AG09309 (cell line): Measurements from ENCODE around the gene LRRIQ1.

Experiments
- DNase-seq: peaks from one replicate; pipeline ENCODE4 v3.0.0-alpha.2; 2010; ENCODE audit warnings: low read depth
- H3K4me3 ChIP-seq: 2 replicates; pipeline ENCODE4 v1.5.1; 2011; ENCODE audit warnings: mild to moderate bottlenecking, low read depth, low read length, moderate library complexity; ENCODE audit not compliant: control insufficient read depth
- CTCF ChIP-seq: IDR thresholded peaks from 2 replicates; pipeline ENCODE4 v1.5.1; 2011; ENCODE audit warnings: mild to moderate bottlenecking, low read depth, low read length, inconsistent platforms; ENCODE audit not compliant: insufficient read depth, control insufficient read depth; ENCODE audit errors: missing control alignments

The LRRIQ1 gene

DNA sequence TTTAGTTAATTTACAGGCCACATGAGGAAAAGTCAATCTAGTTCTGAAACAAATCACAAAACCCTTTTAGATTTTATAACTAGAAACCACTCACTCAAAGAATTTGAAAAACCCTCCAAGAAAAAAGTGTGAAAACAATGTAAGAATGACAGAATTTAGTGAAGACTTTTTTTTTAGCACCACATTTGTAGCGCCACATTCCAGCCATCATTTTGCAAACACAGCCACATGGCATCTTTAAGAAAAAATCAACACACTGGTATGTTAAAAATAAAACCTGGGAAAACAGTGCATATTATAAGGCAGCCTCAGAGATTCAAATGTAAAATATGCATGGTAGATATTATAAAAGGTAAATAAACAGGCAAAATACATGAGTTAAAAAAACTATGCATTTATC lies 221.5 kb downstream of the LRRIQ1 start:
- DNase-seq = no peak
- no peak overlapping the region for H3K4me3 ChIP-seq
- no peak for TF ChIP-seq CTCF

DNA sequence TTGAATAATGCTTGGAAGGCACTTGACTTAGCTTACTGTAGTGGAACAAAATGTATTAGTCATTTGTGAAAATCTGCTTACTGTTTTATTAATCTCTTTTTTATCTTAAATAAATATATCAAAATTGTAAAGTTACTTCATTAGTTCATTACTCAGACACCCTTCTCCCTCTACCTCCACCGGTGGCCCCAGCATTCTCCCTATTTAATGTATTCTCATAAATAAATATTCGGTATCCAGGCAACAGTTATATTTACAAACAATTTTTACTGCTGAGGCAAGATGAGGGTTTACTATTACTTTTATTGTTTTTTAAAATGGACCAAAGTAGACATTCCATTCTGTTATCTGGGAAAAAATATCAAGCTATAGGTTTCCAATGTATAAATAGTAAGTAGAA lies 224.3 kb downstream of the LRRIQ1 start:
- no peak for TF ChIP-seq CTCF
- no peak for DNase-seq
- H3K4me3 ChIP-seq = no peak overlapping the region

- TF ChIP-seq CTCF = no peak
- no peak overlapping the region for H3K4me3 ChIP-seq
- no peak for DNase-seq
Observed at GRCh38 chr12:85260896-85261295, 224.7 kb downstream of the LRRIQ1 start.

DNA sequence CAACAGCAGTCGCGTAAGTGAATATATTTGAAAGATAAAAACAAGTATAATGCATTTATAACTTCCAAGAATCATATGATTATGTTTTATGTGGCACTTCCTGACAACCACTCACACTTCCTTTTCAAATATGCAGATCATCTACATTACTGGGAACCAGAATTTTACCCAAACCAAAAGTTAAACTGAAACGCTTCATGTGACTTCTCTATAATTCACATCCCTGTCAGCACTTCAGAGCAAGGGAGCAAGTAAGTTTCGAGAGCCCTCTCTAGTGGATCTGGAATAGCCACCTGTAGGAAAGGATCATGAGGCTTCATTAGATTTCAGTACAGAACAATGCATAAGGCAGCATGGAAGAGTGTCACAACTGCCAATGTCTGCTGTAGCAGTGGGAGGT lies 230.2 kb downstream of the LRRIQ1 start:
- no peak for DNase-seq
- no peak overlapping the region for H3K4me3 ChIP-seq
- no peak for TF ChIP-seq CTCF

GRCh38 chr12:85273381-85274314 lies 237.5 kb downstream of the LRRIQ1 start:
- no peak for DNase-seq
- H3K4me3 ChIP-seq = no peak overlapping the region
- no peak for TF ChIP-seq CTCF

DNA sequence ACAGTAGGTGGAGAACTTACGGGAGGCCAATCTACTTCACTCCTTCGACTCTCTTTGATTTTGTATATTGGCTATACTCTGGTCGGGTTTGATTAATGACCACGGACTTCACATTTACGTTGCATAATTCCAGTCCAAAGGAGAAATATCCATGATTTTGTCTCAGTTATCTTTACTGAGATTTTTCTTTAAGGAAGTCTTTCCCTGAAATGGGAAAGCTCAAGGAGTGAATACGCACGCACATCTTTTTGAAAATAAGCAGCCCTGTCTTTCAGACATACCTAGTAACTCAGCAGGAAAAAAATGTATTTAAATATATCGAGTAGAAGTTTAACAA lies 238.1 kb downstream of the LRRIQ1 start:
- no peak for TF ChIP-seq CTCF
- DNase-seq = no peak
- no peak overlapping the region for H3K4me3 ChIP-seq
